ENCODE results near the gene KIRREL3. TPM values are rescaled to one million over a fixed set of nuclear protein-coding genes. Genes with fewer than 3 reads are reported as not detected.

Gene KIRREL3
- polyA plus RNA-seq, 1 donor, result 0.49 TPM

- no peak for DNase-seq
These were observed 405.6 kb downstream of the KIRREL3 start for GRCh38 chr11:126594921-126595367.

- no peak for DNase-seq
These were observed 407.8 kb downstream of the KIRREL3 start for GRCh38 chr11:126592496-126593410.

GRCh38 chr11:126591966-126592489 lies 408.5 kb downstream of the KIRREL3 start:
- no peak for DNase-seq

DNA sequence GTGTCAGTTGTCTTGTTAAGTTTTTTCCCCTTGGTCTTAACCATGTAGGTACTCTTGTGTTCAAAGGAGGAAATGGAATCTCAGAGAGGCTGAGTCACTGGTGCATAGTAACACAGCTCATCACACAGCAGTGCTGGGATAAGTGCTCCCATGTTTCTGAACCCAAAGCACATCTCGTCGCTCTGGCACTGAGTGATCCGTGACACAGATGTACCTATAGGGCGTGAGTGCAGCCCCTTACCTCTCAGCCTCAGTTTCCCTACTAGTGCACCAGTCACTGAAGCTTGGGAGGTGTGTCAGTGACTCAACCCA lies 411.1 kb downstream of the KIRREL3 start:
- DNase-seq, result no peak

DNA sequence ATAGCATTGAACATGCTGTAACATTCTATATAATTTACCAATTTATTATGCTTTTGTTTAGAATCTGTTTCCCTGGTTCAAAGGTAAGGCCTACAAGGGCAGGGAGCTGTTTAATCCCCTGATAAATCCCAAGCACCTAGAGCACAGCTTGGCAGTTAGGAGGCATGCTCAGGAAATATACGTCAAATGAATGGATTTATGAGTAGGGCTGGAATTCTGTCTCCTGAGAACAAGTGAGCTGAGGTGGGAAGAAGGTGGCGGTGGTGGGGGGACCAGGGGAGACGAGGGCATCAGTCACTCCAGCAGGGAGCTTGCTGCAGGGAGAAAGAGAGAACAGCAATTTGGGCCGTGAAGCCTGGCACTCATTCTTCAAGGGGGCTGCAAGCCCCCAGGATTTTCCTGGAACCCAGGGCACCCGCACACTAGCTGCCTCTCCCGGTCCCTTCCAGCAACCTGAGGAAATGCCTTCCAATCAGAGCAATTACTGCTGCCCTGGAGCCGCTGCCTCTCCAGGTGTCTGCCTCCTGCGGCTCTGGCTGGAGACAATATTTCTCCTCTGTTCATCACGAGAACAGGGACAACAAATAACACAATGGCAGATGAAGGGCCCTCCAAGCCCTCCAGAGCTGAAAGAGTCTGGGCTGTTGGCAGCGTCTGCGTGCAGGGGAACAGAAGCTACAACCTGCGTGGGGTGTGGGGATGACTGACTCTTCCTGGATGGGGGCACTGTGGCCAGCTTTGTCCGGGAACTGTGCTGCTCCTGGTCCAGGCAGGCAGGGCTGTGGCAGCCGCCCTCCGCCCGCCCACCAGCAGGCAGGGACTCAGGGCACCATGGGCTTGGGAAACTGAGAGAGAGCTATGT lies 411.7 kb downstream of the KIRREL3 start:
- DNase-seq, result no peak

DNA sequence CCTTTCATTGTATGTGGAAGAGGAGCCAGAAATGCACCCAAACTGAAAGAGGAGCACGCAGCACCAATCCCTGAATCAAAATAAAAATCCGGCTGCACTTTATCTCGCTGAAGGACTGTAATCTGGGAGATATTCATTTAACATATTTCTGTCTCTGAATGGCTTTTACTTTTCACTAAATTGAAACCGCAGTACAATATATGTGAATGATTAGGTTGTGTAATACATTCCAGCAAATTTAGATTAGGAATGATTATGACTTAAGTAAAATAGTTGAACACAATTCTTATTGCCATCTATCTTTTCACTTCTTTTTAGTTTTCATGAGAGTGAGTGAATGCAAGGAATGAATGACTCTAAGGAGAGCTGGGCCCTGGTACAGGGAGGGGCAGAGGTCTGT lies 413.0 kb downstream of the KIRREL3 start:
- no peak for DNase-seq

DNA sequence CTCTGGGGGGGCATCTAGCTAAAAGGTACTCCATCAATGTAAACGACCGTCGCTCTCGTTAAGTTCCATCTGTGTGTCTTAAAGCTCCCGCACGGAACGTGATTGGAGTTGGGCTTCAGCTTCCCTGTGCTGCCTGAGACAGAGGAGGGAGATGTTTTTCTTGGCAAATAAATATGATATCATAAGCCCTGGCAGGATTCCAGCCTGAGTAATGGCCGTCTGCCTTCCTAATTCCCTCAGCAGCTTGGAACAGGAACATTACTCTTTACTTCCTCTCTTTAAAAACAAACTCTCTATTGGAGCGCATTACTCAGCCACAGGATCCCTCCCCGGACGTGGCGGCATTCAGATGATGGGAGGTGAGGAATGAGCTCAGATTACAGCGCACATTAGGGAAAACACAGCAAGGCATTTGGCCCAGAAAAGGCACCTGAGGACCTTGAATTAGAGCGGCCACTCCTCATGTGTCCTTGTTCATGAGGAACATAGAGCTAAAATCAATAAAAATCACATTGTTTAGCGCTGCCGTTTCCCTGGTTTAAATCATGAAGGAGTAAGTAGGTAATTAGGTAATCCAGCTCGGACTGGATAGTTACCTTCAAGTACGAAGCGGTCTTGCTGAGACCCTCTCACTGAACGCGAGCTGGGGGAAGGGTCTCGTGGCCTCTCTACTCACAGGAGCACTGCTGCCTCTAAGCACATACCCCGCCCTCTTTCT lies 414.6 kb downstream of the KIRREL3 start:
- peak; percentile 89 for DNase-seq

DNA sequence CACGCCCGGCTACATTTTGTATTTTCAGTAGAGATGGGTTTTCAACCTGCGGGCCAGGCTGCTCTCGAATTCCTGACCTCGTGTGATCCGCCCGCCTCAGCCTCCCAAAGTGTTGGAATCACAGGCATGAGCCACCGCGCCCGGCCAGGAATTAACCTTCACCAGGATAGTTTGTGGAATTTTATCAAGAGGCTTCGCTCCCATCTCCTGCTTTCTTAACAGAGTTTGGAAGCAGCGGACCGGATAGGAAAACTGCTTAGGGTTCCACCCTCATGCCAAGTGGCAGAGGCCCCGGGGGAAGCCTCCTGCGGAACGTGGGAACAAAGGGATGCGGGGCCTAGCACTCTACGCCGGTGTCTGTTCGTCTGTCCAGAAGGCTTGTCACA lies 415.2 kb downstream of the KIRREL3 start:
- no peak for DNase-seq

DNA sequence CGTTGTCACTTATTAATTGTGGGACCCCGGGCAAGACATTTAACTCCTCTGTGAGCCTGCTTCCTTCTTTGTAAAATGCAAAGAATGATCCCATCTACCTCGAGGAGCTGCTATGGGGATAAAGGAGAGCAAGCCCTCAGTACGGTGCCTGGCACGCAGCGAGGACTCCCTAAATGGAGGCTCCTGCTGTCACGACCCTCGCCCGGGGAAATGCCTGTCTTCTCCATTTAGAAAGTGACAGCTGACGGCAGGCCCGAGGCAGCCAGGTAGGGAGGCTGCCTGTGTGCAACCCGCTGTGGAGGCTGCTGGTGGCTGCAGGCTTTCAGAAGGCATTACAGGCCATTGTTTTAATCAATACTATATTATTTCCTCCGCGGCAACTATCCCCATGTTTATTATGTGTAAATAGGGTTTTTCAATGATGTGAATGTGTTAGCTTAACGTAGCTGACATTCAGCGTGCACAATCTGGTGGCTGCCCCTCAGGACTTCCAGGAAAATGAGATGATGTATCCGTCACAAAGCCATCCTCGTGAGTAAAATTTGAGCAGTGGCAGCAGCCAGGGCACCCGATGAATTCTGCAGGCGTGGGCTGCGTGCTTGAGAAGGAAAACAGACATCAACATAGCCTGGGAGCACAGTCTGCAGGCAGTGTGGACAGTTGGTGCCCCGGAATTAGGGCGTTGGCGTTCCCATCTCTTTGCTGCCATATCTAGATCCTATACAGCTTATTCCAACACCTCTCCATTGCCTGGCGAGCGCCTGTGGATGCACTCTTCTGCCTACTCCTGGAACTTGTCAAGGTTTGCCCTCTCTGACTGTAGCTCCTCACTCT lies 416.8 kb downstream of the KIRREL3 start:
- DNase-seq, result no peak

- DNase-seq, result no peak
These were observed 417.5 kb downstream of the KIRREL3 start for GRCh38 chr11:126583101-126583500.

DNA sequence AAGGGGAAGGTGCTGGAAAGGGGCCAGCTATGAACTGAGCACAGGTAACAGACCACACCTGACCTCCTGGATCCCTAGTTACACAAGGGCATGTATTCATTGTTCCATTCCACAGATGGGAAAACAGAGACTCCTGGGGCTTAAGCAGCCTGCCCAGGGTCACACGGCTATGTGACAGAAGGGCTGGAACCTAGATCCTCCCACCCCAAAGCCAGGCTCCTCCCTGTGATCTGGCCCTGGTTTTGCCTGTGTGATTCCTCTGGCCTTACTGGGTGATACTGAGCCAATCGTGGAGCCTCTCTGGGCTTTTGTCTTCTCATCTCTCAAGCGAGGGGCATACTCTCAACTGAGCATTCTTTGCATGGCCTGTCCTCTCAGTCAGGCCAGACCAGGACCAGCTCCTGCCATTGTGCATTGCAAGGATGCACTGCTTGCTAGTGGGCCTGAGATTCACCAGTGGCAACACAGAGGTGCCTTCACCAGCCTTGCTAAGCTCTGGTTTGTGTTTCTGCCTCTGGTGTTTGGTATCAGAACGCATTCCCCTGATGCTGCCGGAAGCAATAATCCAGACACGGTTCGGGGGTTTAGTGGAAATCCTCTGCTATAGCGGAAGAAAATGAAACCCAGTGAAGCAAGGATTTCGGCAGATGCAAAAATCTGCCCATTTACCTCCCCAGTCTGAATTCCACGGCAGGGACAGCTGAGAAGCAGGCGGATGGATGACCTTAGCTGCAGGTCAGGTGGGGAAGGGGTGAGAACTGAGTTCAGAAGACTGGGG lies 418.5 kb downstream of the KIRREL3 start:
- DNase-seq, result no peak

- no peak for DNase-seq
These were observed 422.1 kb downstream of the KIRREL3 start for GRCh38 chr11:126578426-126578825.

GRCh38 chr11:126578021-126578420 lies 422.5 kb downstream of the KIRREL3 start:
- DNase-seq, result no peak

DNA sequence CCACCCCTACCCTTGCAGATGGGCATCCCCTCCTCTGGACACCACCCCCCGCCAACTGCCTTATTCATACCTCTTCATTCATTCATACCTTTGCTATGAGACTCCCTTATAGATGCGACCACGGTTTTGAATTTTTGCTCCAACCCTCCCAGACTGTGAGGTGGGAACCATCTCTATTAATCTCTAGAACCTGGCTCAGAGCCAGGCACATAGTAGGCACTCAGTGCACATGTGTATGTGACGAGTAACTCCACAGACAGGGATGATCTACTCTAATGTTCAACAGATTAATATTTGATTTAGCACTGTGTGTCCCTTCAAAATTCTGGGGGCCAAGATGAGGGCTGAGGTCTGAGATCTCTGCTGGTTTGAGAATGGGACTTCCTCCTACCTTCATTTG lies 424.7 kb downstream of the KIRREL3 start:
- no peak for DNase-seq

GRCh38 chr11:126573325-126573978 lies 427.1 kb downstream of the KIRREL3 start:
- DNase-seq, result no peak

DNA sequence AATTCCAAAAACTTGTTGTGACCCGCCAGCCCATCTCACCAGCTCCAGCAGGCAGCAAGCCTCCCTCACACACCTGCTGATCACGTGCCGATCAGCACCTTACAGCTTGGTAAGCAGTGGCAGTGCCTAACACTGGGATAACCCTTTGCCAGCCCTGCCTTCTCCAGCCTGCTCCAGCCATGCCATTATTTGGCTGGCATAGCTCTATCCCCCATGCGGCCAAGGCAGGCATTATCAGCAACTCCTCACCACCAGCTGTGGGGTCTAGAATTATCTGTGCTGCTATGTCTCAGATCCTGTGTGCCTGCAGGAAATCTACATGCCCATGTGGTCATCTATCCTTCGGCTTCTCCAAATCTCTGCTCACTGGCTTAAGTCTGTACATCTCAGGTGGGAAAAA lies 430.1 kb downstream of the KIRREL3 start:
- no peak for DNase-seq

GRCh38 chr11:126567419-126567818 lies 433.2 kb downstream of the KIRREL3 start:
- no peak for DNase-seq

DNA sequence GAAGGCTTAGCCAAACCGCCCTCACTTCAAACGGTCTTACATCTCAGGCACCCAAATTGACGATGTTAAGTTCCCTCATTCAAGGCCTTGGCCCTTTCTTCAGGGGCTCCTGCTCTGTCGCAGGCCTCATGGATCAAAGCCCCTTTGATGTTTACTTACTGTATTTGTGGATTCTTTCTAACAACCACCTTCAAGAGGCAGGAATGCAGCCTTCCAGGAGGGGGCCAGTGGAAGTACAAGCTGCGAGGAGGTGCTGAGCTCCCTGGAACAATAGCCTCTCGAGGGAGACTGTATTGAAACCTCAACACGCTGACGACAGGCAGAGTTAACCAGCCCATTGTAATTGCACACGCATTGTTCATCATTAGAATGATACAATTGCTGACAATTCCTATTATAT lies 436.0 kb downstream of the KIRREL3 start:
- DNase-seq, result no peak

GRCh38 chr11:126561327-126561893 lies 439.2 kb downstream of the KIRREL3 start:
- DNase-seq, result peak; percentile 72

DNA sequence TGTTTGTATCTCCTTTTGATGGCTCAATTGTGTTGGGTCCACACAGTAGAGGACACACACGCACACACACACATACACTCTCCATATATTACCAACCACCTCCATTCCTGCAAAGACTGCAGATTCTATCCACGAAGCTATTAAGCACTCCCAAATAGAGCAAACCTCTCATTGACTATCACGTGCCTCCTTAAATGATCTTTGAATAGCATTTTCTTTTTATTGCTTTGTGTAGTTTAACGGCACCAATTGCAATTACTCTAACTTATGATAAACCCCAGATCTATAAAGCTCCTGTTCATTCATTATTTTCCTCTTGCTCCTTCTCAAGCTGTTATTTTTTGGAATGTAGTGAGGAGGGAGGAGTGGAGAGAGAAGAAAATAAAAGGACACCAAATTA lies 440.3 kb downstream of the KIRREL3 start:
- DNase-seq, result no peak

Measured in hindlimb muscle (tissue), 1 donor.